Raji (cell line): ENCODE data around the gene LRGUK.

Experiments
- POLR2A ChIP-seq: IDR thresholded peaks from 2 replicates; pipeline ENCODE4 v1.6.1; 2011; ENCODE audit warnings: low read depth, low read length, control low read depth; ENCODE audit not compliant: insufficient read depth

LRGUK gene

DNA sequence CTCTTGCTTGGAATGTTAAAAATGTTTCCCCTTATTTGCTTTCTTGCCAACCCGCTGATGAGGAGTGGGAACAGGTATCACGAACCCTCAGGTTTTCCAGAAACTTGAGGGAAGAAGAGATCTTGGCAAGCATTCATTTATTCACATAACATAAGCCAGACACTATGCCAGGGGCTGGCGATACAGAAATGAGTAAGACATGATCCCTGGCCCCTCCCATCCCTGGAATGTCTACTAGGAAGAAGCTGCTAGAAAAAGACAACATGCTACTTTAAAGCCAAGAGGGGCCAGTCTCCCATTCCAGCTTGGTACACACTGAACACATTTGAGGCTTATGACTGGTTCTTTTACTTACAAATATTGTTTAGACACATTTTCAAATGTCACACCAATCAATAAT lies 163.1 kb downstream of the LRGUK start:
- no peak for TF ChIP-seq POLR2A

DNA sequence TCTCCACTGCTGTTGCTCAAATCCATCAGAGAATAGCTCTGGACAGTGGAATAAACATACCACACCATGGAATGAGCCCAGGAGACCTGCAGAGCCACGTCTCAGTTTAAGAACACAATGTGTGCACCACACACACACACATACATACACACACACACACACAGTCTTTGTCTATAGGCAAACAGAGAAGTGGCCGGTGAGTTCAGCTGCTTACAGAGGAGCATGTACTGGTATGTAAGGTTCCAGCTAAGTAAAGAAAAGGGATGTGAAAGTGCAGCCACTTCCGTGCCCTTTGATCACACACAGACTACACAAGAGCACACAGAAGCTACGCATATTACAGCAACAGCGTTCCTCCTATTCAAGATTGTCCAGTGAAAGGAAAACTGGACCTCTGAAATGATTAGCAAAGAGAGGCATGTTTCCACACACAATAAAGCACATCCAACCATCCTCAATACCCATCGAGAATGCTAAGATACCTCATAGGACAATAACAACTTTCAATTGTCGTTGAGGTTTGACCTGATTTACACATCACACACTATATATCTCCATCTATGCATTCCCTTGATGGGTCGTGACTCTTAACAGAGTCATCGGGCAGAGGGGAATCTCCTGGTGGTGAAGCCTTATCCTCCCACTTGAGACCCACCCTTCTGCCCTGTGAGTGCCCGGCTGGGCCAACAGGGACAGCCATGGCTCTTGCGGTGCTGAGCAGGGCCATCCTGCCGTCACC lies 166.0 kb downstream of the LRGUK start:
- TF ChIP-seq POLR2A = no peak

DNA sequence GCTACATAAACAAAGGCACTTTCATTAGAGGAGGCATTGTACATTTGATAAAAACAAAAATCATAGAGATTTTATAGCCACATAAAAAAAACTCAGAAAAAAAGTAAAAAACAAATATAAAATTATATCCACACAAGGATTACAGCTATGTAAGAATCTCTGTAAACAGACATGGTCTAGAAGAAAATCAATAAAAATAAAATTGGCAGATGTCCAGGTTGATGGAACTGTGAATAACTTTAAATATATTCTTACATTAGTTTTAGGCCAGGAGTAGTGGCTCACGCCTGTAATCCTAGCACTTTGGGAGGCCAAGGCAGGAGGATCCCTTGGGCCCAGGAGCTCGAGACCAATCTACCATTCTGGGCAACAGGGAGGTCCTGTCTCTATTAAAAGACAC lies 170.3 kb downstream of the LRGUK start:
- no peak for TF ChIP-seq POLR2A

DNA sequence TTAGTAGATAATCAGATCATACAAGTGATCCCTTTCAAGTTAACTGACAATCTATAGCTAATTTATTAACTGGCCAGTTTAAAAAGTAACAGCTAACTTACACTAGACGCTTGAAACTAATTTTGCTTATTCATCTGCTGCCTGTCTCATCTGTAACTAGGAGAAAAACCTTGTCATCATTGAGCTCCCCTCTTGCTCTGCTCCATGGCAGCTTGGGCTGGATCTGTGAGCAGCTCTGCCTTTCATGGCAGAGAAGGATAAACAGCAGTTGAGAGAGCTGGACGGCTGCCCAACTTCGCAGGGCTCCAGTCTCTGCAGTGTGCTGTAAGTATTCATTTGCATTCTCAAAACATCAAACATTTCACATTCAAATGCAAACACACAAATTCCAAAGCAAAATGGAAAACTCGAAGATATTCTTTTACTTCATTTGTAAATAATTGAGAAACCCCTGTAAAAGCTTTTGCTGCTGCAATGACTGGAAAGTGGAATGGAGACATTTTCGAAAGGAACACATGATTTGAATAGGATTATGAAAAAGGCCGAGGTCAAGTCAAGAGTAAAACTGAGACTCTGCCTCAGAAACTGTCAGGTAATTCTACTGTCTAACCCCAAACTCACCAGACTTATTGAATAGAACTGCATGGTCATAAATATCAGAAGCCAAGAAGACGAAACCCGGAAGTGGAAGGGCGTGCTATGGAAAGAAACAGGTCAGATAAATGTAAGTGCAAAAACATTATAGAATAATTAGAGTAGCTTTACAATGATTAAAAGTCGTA lies 172.0 kb downstream of the LRGUK start:
- no peak for TF ChIP-seq POLR2A

DNA sequence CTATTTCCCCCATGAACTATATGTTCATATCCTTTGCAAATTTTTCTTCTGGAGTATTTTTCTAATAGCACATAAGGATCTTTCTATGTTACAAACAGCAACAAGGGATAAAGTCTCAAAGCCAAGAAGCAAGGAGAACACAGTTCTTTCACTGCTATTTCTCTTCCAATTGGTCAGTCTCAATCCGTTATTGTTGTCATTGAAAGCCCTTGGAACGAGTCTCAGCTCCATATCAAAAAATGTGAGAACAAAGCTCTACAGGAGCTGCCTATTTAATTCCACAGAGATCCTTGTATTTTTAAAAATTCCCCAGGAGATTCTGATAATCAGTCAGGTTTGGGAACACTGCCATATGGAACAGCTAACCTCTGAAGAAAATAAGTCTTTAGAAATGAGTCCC lies 173.8 kb downstream of the LRGUK start:
- TF ChIP-seq POLR2A = no peak

DNA sequence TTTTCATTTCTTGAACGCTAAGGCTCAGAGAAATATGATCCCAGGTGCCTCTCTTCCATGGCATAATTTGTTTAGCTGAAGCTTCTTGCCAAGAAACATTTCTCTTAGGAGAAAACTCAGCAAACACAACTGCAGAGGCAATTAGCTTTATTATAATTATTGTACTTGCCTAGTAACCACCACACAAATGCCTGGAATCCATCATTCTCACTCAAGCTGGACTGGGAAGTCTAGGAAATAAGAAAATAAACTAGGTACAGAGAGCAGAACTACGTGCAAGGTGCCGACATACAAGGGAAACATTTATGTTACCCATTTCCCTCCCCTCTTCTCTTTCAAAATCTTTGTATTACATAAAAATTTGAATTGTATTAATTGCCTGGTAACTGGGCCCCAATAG lies 174.5 kb downstream of the LRGUK start:
- no peak for TF ChIP-seq POLR2A

DNA sequence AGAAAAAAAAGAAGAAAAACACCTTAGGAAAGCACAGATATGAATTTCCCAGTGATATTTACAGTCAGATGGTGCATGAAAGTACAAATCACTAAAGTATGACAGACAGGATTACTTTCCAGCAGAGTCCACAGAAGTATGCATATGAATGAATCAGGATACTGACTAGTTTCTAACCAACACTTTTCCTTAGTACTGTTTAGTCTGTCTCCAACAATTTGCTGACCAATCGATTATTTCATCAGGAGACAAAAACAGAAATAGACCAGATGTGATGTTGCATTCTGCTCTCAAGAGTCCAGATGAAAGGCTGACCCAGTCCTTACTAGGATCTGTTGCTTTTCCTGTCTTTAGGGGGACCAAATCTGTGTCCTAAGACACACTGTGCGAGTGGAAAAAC lies 175.0 kb downstream of the LRGUK start:
- TF ChIP-seq POLR2A = no peak

DNA sequence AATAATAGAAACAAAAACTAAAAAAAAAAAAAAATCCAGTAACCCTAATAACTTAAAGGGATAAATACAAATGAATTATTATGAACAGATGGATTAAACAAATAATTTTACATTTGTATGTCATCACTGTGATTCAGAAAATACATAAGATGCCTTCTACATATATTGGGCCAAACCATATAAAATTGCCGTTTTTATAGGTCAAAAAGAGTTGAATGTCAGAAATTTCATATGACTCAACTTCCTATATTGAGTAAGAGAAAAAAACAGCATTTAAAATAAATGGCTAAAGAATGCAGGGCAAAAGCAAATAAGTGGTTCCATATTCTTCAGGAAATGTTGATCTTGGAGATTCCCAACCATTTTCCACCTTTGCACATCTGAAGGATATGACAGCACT lies 180.2 kb downstream of the LRGUK start:
- TF ChIP-seq POLR2A = no peak

DNA sequence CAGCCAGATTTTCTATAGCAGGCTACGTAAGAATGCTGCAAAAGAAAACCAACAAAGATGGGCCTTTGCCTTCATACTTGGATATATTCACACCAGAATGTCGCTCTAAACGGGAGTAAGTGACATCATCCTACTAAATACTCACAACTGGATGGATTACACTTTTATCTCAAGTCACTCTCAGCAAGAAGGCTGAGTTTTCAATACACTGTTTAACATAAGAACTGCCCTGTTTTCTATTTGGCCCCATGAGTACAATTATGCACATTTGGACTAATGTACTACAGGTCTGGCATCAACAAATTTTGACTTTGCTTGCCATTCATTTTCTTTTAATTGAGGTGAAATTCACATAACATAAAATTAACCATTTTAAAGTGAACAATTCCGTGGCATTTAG lies 181.4 kb downstream of the LRGUK start:
- TF ChIP-seq POLR2A = no peak

DNA sequence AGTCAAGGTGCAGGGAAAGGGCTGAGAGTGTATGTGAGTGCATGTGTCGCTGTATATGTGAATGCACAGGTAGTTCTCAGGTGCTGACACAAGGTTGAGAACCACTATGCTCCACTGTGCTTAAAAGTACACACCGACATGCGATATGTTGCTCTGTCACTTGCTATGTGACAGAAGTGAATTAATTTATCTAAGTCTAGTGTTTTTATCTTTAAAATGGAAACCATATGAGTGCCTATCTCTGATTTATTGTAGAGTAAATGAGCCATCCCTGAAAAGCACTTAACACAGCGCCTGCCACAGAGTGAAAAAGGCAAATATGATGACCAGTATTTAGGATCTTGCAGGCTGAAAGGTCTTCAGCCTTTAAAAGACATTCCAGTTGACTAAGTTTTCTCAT lies 184.7 kb downstream of the LRGUK start:
- no peak for TF ChIP-seq POLR2A

DNA sequence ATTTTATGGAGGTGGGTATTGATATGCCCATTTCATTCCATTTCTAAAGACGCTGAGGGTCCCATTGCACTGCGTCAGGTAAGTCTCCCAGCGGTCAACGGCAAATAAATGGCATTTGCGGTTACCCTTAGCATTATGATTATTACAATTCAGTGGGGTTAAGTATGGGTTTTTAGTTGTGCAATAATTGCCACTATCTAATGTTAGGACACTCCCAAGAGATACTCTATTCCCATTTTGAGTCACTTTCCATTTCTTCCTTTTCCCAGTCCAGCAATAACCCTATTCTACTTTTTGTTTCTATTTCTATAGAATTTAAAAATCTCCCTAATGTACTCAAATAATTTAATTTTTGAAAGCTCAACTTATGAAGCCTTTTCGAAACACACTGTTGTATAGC lies 185.6 kb downstream of the LRGUK start:
- no peak for TF ChIP-seq POLR2A

DNA sequence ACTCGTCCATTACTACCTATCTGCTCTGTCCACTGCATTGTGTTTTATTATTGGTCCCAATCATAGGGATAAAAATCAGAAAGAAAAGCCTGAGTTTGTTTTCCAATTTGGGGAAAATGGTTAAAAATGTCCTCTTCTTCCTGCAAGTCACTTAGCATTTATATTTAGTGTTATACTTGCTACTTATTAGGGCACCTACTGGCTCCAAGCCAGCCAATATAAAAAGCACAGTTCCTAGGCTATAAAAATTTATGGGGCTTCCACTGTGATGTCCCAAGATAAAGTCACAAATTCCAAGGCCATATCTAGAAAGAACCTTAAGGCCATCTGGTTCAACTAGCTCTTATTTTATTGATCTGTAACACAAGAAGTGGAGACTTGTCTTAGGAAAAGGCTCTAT lies 186.4 kb downstream of the LRGUK start:
- no peak for TF ChIP-seq POLR2A
